ENCODE results near the gene SEZ6. TPM values are rescaled to one million over a fixed set of nuclear protein-coding genes. Genes with fewer than 3 reads are reported as not detected.

SEZ6 gene
- total RNA-seq, 1 donor from 2014 or later, result not detected

DNA sequence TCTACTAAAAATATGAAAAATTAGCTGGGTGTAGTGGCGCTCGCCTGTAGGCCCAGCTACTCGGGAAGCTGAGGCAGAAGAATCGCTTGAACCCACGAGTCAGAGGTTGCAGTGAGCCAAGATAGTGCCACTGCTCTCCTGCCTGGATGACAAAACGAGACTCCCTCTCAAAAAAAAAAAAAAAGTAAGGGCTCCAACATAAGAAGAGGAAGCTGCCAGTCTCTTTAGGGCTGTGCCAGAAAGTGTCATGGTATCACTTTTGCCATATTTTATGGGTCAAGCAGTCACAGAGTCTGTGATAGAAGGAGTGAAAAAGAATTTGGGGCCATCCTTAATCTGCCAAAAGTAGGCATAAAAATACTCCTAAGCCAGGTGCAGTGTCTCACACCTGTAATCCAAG, 35.7 kb upstream of the SEZ6 start:
- no peak overlapping the region for H3K27ac ChIP-seq
- intact Hi-C loops (cut with DNase I), result no loop called here

DNA sequence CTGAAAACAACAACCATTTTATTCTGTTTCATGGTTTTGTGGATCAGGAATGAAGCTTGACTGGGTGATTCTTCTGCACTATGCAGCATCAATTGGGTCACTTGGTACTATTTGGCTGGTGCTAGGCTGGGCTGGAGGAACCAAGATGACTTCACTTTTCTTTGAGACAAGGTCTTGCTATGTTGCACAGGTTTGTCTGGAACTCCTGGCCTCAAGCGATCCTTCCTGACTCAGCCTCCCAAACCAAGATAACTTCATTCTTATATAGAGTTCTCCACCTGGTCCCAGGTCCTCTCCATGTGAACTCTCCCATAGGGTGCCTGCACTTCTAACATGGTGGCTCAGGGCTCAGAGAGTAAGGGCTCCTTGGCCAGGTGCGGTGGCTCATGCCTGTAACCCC, 35.3 kb upstream of the SEZ6 start:
- TF ChIP-seq, protein P1, sequence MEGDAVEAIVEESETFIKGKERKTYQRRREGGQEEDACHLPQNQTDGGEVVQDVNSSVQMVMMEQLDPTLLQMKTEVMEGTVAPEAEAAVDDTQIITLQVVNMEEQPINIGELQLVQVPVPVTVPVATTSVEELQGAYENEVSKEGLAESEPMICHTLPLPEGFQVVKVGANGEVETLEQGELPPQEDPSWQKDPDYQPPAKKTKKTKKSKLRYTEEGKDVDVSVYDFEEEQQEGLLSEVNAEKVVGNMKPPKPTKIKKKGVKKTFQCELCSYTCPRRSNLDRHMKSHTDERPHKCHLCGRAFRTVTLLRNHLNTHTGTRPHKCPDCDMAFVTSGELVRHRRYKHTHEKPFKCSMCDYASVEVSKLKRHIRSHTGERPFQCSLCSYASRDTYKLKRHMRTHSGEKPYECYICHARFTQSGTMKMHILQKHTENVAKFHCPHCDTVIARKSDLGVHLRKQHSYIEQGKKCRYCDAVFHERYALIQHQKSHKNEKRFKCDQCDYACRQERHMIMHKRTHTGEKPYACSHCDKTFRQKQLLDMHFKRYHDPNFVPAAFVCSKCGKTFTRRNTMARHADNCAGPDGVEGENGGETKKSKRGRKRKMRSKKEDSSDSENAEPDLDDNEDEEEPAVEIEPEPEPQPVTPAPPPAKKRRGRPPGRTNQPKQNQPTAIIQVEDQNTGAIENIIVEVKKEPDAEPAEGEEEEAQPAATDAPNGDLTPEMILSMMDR (IDR thresholded peaks at IDR 0.05), result no peak
- no peak for TF ChIP-seq POLR2AphosphoS5 (IDR thresholded peaks at IDR 0.05; ENCODE audit: insufficient read depth in 1 of 2, low read depth in 1 of 2)
- Histone ChIP-seq H3K9me3 (no peaks in the 10 kb centered on the region), H3K4me3 (no peak overlapping the region), H3K27me3 (no peaks in the 10 kb centered on the region), H3K36me3 (no peaks in the 10 kb centered on the region), H3K4me1 (no peaks in the 10 kb centered on the region), H3K27ac (no peak overlapping the region)
- intact Hi-C loops (cut with DNase I), result no loop called here
- DNase-seq (ENCODE audit: extremely low spot score in 2 of 2), result no peak

More for the DNA sequence above, 35.7 kb upstream of the SEZ6 start:
- no peak for DNase-seq (ENCODE audit: extremely low spot score in 2 of 2)
- Histone ChIP-seq H3K36me3 (no peaks in the 10 kb centered on the region), H3K4me1 (no peaks in the 10 kb centered on the region), H3K4me3 (no peak overlapping the region), H3K9me3 (no peaks in the 10 kb centered on the region), H3K27me3 (no peaks in the 10 kb centered on the region)
- TF ChIP-seq POLR2A (IDR thresholded peaks at IDR 0.05) (no peak), POLR2AphosphoS5 (IDR thresholded peaks at IDR 0.05; ENCODE audit: insufficient read depth in 1 of 2, low read depth in 1 of 2) (no peak)
- TF ChIP-seq, protein P1 (IDR thresholded peaks at IDR 0.05), result no peak

DNA sequence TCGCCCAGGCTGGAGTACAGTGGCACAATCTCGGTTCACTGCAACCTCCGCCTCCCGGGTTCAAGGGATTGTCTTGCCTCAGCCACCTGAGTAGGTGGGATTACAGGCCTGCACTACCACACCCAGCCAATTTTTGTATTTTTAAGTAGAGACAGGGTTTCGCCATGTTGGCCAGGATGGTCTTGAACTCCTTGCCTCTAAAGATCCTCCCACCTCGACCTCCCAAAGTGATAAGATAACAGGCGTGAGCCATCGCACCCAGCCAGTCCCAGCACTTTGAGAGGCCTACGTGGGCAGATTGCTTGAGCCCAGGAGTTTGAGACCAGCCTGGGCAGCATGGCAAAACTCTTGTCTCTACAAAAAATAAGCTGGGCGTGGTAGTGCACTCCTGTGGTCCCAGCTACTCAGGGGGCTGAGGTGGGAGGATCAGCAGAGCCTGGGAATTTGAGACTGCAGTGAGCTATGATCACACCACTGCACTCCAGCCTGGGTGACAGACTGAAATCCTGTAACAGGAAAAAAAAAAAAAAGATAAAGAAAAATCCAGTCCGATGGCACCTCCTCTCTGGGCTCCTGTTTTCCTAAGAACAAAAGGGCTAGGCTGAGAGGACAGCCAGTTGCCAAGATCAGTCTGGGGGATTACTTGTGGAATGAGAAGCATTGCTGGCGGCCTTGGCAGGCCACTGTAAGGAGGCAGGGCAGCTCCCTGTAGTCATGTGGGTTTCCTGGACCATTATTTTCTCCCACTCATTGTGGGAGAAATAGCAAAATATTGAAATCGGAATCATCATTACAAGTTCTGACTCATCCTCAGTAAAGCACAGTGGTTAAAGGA, 34.1 kb upstream of the SEZ6 start:
- no peak for DNase-seq (ENCODE audit: extremely low spot score in 2 of 2)
- Histone ChIP-seq H3K4me3 (no peak overlapping the region), H3K27ac (no peak overlapping the region), H3K4me1 (no peaks in the 10 kb centered on the region), H3K9me3 (no peaks in the 10 kb centered on the region), H3K27me3 (no peaks in the 10 kb centered on the region), H3K36me3 (no peaks in the 10 kb centered on the region)
- intact Hi-C loops (cut with DNase I), result no loop called here
- TF ChIP-seq POLR2AphosphoS5 (IDR thresholded peaks at IDR 0.05; ENCODE audit: insufficient read depth in 1 of 2, low read depth in 1 of 2) (no peak), POLR2A (IDR thresholded peaks at IDR 0.05) (no peak)
- TF ChIP-seq, protein P1 (IDR thresholded peaks at IDR 0.05), result no peak

DNA sequence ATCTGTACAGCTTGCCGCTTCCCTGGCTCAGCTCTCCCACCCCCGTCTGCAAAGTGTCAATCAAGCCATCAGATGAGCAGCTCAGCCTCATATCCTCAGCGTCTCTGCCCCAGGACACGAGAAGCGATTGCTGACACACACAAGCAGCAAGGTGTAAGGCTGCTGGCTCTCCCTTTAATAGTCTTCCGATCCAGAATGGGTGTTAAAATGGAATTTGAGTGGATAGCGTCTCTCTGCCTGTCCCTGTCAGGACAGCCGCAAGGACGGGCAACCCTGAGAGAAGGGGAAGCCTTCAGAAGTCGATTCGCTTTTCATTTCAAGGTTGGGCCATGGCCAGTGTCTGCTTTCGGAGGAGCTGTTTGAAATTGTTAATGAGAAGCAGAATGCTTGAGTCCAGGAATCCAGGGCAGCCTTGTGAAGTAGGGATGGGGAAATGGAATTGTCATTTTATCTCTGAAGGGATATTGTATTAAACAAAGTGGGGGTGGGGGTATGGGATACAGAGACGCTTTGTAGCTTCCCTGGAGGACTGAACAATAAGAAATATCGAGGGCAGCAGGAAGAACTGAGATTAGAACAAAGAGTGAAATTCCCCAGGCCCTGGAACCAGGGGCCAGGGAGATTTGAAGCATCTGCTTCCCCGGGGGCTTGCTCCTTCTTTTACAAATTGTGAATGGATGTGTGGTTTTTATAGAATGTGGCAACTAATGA, 32.4 kb upstream of the SEZ6 start:
- intact Hi-C loops (cut with DNase I), result no loop called here
- Histone ChIP-seq H3K4me3 (no peak overlapping the region), H3K36me3 (no peaks in the 10 kb centered on the region), H3K27me3 (no peaks in the 10 kb centered on the region), H3K27ac (no peak overlapping the region), H3K9me3 (no peaks in the 10 kb centered on the region), H3K4me1 (no peaks in the 10 kb centered on the region)
- DNase-seq (ENCODE audit: extremely low spot score in 2 of 2), result no peak
- TF ChIP-seq, protein P1 (IDR thresholded peaks at IDR 0.05), result no peak
- no peak for TF ChIP-seq POLR2A (IDR thresholded peaks at IDR 0.05)
- TF ChIP-seq POLR2AphosphoS5 (IDR thresholded peaks at IDR 0.05; ENCODE audit: insufficient read depth in 1 of 2, low read depth in 1 of 2), result no peak

DNA sequence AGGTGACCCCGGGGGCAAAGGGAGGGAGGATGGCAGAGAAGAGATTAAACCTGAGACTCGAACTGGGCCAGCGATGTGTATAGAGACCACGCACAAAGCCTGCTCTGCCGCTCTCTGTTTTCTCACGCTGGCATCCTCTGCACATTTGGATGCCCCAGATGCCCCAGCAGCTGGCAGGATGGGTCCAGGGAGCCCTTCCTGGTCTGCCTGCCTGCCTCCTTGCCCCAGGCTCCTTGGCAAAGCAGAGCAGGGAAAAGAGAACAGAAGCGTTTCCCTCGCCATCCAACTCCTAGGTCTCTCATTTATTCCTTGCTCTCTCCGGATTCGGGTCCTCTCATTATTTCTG, 31.9 kb upstream of the SEZ6 start:
- Histone ChIP-seq H3K36me3 (no peaks in the 10 kb centered on the region), H3K9me3 (no peaks in the 10 kb centered on the region), H3K27ac (no peak overlapping the region), H3K27me3 (no peaks in the 10 kb centered on the region), H3K4me3 (no peak overlapping the region), H3K4me1 (no peaks in the 10 kb centered on the region)
- DNase-seq (ENCODE audit: extremely low spot score in 2 of 2), result no peak
- TF ChIP-seq, protein P1 (IDR thresholded peaks at IDR 0.05), result no peak
- TF ChIP-seq POLR2A (IDR thresholded peaks at IDR 0.05) (no peak), POLR2AphosphoS5 (IDR thresholded peaks at IDR 0.05; ENCODE audit: insufficient read depth in 1 of 2, low read depth in 1 of 2) (no peak)
- intact Hi-C loops (cut with DNase I), result no loop called here

Measured in vagina (tissue), 2 donors.